OCI-LY7 (cell line): ENCODE results near the gene HIF1AN. TPM values are rescaled to one million over a fixed set of nuclear protein-coding genes. Genes with fewer than 3 reads are reported as not detected.

Experiments
- Bru-seq: library from RNA; stranded (reverse); fragments of 400-500 nt; gene quantifications from one replicate; lab custom pipeline; 2021; lab: Mats Ljungman, UMichigan
- BruChase-seq, 2 experiments: library from RNA; stranded (reverse); fragments of 400-500 nt; gene quantifications; one replicate each; lab custom pipeline; 2021; lab: Mats Ljungman, UMichigan
- BruUV-seq: library from RNA; stranded (reverse); fragments of 400-500 nt; replicated peaks from 2 replicates; lab custom pipeline; 2021; lab: Mats Ljungman, UMichigan
- CTCF ChIA-PET: fragments of 300-600 bp; sonication (Branson Sonifier 250); formaldehyde crosslinking; loops from one replicate; lab custom pipeline; 2022; ENCODE audit warnings: antibody characterized with exemption; ENCODE audit not compliant: unreplicated experiment; lab: Charles Lee
- POLR2A ChIA-PET: fragments of 300-600 bp; sonication (Branson Sonifier 250); formaldehyde crosslinking; loops from one replicate; lab custom pipeline; 2022; ENCODE audit warnings: antibody characterized with exemption; lab: Charles Lee
- DNase-seq: peaks from one replicate; pipeline ENCODE4 v3.0.0-alpha.2; 2015; ENCODE audit warnings: low spot score
- H2AFZ ChIP-seq: fragments of 200-600 bp; sonication (generic), shearing (Covaris generic); 2 replicates; pipeline ENCODE4 v1.6.1; 2014; ENCODE audit warnings: mild to moderate bottlenecking, antibody characterized with exemption, low read length, moderate library complexity
- H3K27ac ChIP-seq: fragments of 200-600 bp; sonication (generic); 2 replicates; pipeline ENCODE4 v1.5.1; 2014; ENCODE audit warnings: mixed run types, low read depth, mild to moderate bottlenecking, moderate library complexity, low read length, inconsistent platforms; ENCODE audit not compliant: poor library complexity, severe bottlenecking
- H3K36me3 ChIP-seq: fragments of 200-600 bp; sonication (generic); 2 replicates; pipeline ENCODE4 v1.6.1; 2014; ENCODE audit warnings: mild to moderate bottlenecking, antibody characterized with exemption, low read length, moderate library complexity, mixed read lengths; ENCODE audit not compliant: insufficient read depth
- H3K4me1 ChIP-seq: fragments of 200-600 bp; sonication (generic); 2 replicates; pipeline ENCODE4 v1.5.1; 2014; ENCODE audit warnings: mild to moderate bottlenecking, low read length; ENCODE audit not compliant: insufficient read depth, poor library complexity, severe bottlenecking
- H3K4me2 ChIP-seq: fragments of 200-600 bp; sonication (generic); 2 replicates; pipeline ENCODE4 v1.6.1; 2014; ENCODE audit warnings: mild to moderate bottlenecking, low read length
- H3K4me3 ChIP-seq: fragments of 200-600 bp; sonication (generic); 2 replicates; pipeline ENCODE4 v1.5.1; 2014; ENCODE audit warnings: mild to moderate bottlenecking, low read depth, low read length; ENCODE audit not compliant: poor library complexity, severe bottlenecking
- H3K79me2 ChIP-seq: fragments of 200-600 bp; sonication (generic); 2 replicates; pipeline ENCODE4 v1.6.1; 2016; ENCODE audit warnings: low read depth, mild to moderate bottlenecking, low read length, moderate library complexity, mixed read lengths; ENCODE audit not compliant: insufficient read depth
- H3K9me2 ChIP-seq: fragments of 200-600 bp; sonication (generic); 2 replicates; pipeline ENCODE4 v1.6.1; 2016; ENCODE audit warnings: mild to moderate bottlenecking, low read length, mixed read lengths; ENCODE audit not compliant: insufficient read depth
- H3K9me3 ChIP-seq: fragments of 200-600 bp; sonication (generic); 2 replicates; pipeline ENCODE4 v1.6.1; 2014; ENCODE audit warnings: mild to moderate bottlenecking, mixed run types, low read length, mixed read lengths
- H4K20me1 ChIP-seq: fragments of 200-600 bp; sonication (generic); 2 replicates; pipeline ENCODE4 v1.6.1; 2014; ENCODE audit warnings: mild to moderate bottlenecking, antibody characterized with exemption, low read length, moderate library complexity, mixed read lengths; ENCODE audit not compliant: insufficient read depth
- CTCF ChIP-seq: fragments of 200-600 bp; sonication (generic); conservative IDR thresholded peaks from 2 replicates; pipeline ENCODE4 v1.5.1; 2014; ENCODE audit warnings: mild to moderate bottlenecking, antibody characterized with exemption, low read length, moderate library complexity, mixed read lengths
- EZH2phosphoT487 ChIP-seq: fragments of 200-600 bp; sonication (generic); IDR thresholded peaks from 2 replicates; pipeline ENCODE4 v1.6.1; 2018; ENCODE audit warnings: low read depth, borderline replicate concordance, mild to moderate bottlenecking, mixed run types, antibody characterized with exemption, low read length, moderate library complexity, mixed read lengths
- intact Hi-C: fragments of 100-400 bp; cut with micrococcal nuclease; formaldehyde crosslinking; loops from one replicate; pipeline ENCODE4 v1.10.0; 2022; ENCODE audit not compliant: unreplicated experiment
- long read RNA-seq: library from polyadenylated mRNA; stranded (forward); transcript quantifications from one replicate; pipeline ENCODE4 v2.0.0, GENCODE V29; 2022
- total RNA-seq, 2 experiments: library from RNA; depleted of rRNA in 1 of 2; stranded (reverse); fragments of >200 nt in 1 of 2; shearing (Covaris generic) in 1 of 2; gene quantifications; 2 replicates each; pipeline ENCODE4 v1.2.3, GENCODE V29; 2014 to 2022

The HIF1AN gene
- total RNA-seq (2014; rRNA removed; shearing (Covaris generic)) (9.1 and 10.6 TPM in 2 replicates), total RNA-seq (2022) (44.6 and 46.2 TPM in 2 replicates), Bru-seq, nascent RNA (percentile 83 among the genes with signal in this experiment), BruChase-seq, experiment 1, labeled RNA remaining after a 6-hour chase (percentile 95 among the genes with signal in this experiment), BruChase-seq, experiment 2, labeled RNA remaining after a 2-hour chase (percentile 95 among the genes with signal in this experiment)
- long read RNA-seq, full-length matches to known transcripts = 74 of 97 reads
- long read RNA-seq, partial matches to known transcripts = 5 of 97 reads
- long read RNA-seq, other reads (novel, unspliced or antisense) = 18 of 97 reads

- Histone ChIP-seq H3K4me2 (peak within 1 kb of the TSS; percentile 85), H3K4me3 (peak within 1 kb of the TSS; percentile 84), H4K20me1 (no peaks in the 10 kb centered on the region), H3K9me2 (no peaks in the 10 kb centered on the region), H2AFZ (peak within 1 kb of the TSS; percentile 99), H3K27ac (peak within 1 kb of the TSS; percentile 58), H3K9me3 (peaks cover 5% of the 10 kb centered on the region; the same call in 1 of the 2 replicates), H3K79me2 (peaks cover 29% of the 10 kb centered on the region; the same call in 1 of the 2 replicates), H3K4me1 (peaks cover 34% of the 10 kb centered on the region), H3K36me3 (peaks cover 30% of the 10 kb centered on the region)
- no TSS peak for BruUV-seq
- intact Hi-C loops = loop anchor here (2.0 kb wide), 1 partner anchor 189 kb away; the partner anchor contains the start of gene SCD
- TF ChIP-seq CTCF (peak; percentile 95), EZH2phosphoT487 (no peak)
- POLR2A ChIA-PET = interaction anchor here (0.6 to 2.1 kb wide), 18 partner anchors 8 to 1981 kb away, joined by 3 to 10 read pairs (median 4); no protein-coding TSS in a partner anchor
- CTCF ChIA-PET = interaction anchor here (0.6 to 1.0 kb wide), 3 partner anchors 10 to 34 kb away, joined by 3 to 6 read pairs (median 4); no protein-coding TSS in a partner anchor
- DNase-seq = peak; percentile 97
These were observed at the start of gene HIF1AN for GRCh38 chr10:100535715-100536353. TSS of gene HIF1AN (plus strand) at chr10:100535943. CDS start at chr10:100535959, 16 bp downstream.

- Histone ChIP-seq H3K9me3 (no peaks in the 10 kb centered on the region), H3K36me3 (peaks cover 4% of the 10 kb centered on the region; the same call in 1 of the 2 replicates), H3K4me2 (no peak overlapping the region), H3K9me2 (no peaks in the 10 kb centered on the region), H3K27ac (no peak overlapping the region), H2AFZ (no peak overlapping the region), H3K4me3 (no peak overlapping the region), H3K4me1 (peaks cover 3% of the 10 kb centered on the region), H3K79me2 (no peaks in the 10 kb centered on the region), H4K20me1 (no peaks in the 10 kb centered on the region)
- DNase-seq = no peak
- intact Hi-C loops = no loop called here
- POLR2A ChIA-PET = interaction anchor here (0.7 kb wide), 1 partner anchor 62 kb away, joined by 4 read pairs; no protein-coding TSS in a partner anchor
- CTCF ChIA-PET = interaction anchor here (0.5 to 1.4 kb wide), 2 partner anchors 9 to 107 kb away, joined by 4 to 5 read pairs; no protein-coding TSS in a partner anchor
- BruUV-seq = no TSS peak
- no peak for TF ChIP-seq CTCF
- no peak for TF ChIP-seq EZH2phosphoT487
These were observed 48.2 kb upstream of the HIF1AN start for GRCh38 chr10:100487529-100487928.
